HEK293 (cell line): ENCODE data around the gene TAMALIN.

Source experiments
- CTCF ChIA-PET: fragments of 350-600 bp; formaldehyde crosslinking; extraction: SDS; loops from one replicate; lab custom pipeline; 2021; ENCODE audit warnings: antibody characterized with exemption; lab: Yijun Ruan, JAX
- POLR2A ChIA-PET: fragments of 300-600 bp; formaldehyde crosslinking; extraction: SDS; loops from one replicate; lab custom pipeline; 2020; ENCODE audit warnings: antibody characterized with exemption, inconsistent platforms; lab: Yijun Ruan, JAX
- H3K27ac ChIP-seq: fragments of 200-500 bp; sonication (Bioruptor generic); 2 replicates; pipeline ENCODE4 v1.5.1; 2014; ENCODE audit warnings: low read depth, low read length, control low read depth, inconsistent platforms; ENCODE audit errors: extremely low read depth
- H3K36me3 ChIP-seq, 2 experiments: fragments of 200-500 bp in 1 of 2; sonication (Bioruptor generic) in 1 of 2; 1 replicate in 1 of 2; 2 replicates in 1 of 2; pipeline ENCODE4 v1.5.1; 2014 to 2017; ENCODE audit warnings: inconsistent platforms in 2 of 2, low read length in 2 of 2; ENCODE audit not compliant: control insufficient read depth in 2 of 2, insufficient read depth in 1 of 2
- H3K4me1 ChIP-seq: fragments of 200-500 bp; sonication (Bioruptor generic); 2 replicates; pipeline ENCODE4 v1.5.1; 2014; ENCODE audit warnings: mild to moderate bottlenecking, low read length, inconsistent platforms; ENCODE audit not compliant: control insufficient read depth, insufficient read depth
- H3K4me3 ChIP-seq: 2 replicates; pipeline ENCODE4 v1.5.1; 2011; ENCODE audit warnings: low read depth, mild to moderate bottlenecking, control low read depth, low read length, moderate library complexity
- H3K9me3 ChIP-seq: fragments of 200-500 bp; sonication (Bioruptor generic); 2 replicates; pipeline ENCODE4 v1.5.1; 2014; ENCODE audit warnings: low read depth, low read length, inconsistent platforms; ENCODE audit not compliant: control insufficient read depth, insufficient read depth
- GLIS1 ChIP-seq: fragments of 450-650 bp; formaldehyde crosslinking; IDR thresholded peaks from 2 replicates; pipeline ENCODE4 v1.5.1; 2016; ENCODE audit warnings: missing biosample characterization, missing genetic modification characterization
- HIC1 ChIP-seq: fragments of 450-650 bp; formaldehyde crosslinking; IDR thresholded peaks from 2 replicates; pipeline ENCODE4 v1.5.1; 2016; ENCODE audit warnings: missing biosample characterization, missing genetic modification characterization
- SCRT1 ChIP-seq: fragments of 450-650 bp; formaldehyde crosslinking; IDR thresholded peaks from 2 replicates; pipeline ENCODE4 v1.5.1; 2016; ENCODE audit warnings: missing biosample characterization, missing genetic modification characterization, borderline replicate concordance
- ZBTB21 ChIP-seq: fragments of 450-650 bp; formaldehyde crosslinking; IDR thresholded peaks from 2 replicates; pipeline ENCODE4 v1.5.1; 2017; ENCODE audit warnings: missing biosample characterization, missing genetic modification characterization
- ZFHX2 ChIP-seq: fragments of 450-650 bp; formaldehyde crosslinking; conservative IDR thresholded peaks from 2 replicates; pipeline ENCODE4 v1.5.1; 2016; ENCODE audit warnings: missing biosample characterization, missing genetic modification characterization
- ZNF292 ChIP-seq: fragments of 450-650 bp; formaldehyde crosslinking; IDR thresholded peaks from 2 replicates; pipeline ENCODE4 v1.5.1; 2016; ENCODE audit warnings: low read depth, missing biosample characterization, missing genetic modification characterization, borderline replicate concordance
- ZNF302 ChIP-seq: fragments of 450-650 bp; formaldehyde crosslinking; IDR thresholded peaks from 2 replicates; pipeline ENCODE4 v1.5.1; 2016; ENCODE audit warnings: missing biosample characterization, missing genetic modification characterization, low read depth
- ZNF473 ChIP-seq: fragments of 450-650 bp; formaldehyde crosslinking; IDR thresholded peaks from 2 replicates; pipeline ENCODE4 v1.5.1; 2017; ENCODE audit warnings: missing biosample characterization, missing genetic modification characterization
- ZNF513 ChIP-seq: fragments of 450-650 bp; IDR thresholded peaks from 2 replicates; pipeline ENCODE4 v1.5.1; 2018; ENCODE audit warnings: missing biosample characterization, missing genetic modification characterization
- ZNF600 ChIP-seq: fragments of 450-650 bp; formaldehyde crosslinking; IDR thresholded peaks from 2 replicates; pipeline ENCODE4 v1.5.1; 2016; ENCODE audit warnings: missing biosample characterization, missing genetic modification characterization
- ZNF621 ChIP-seq: fragments of 450-650 bp; formaldehyde crosslinking; IDR thresholded peaks from 2 replicates; pipeline ENCODE4 v1.5.1; 2017; ENCODE audit warnings: missing biosample characterization, missing genetic modification characterization
- ZNF658 ChIP-seq: fragments of 450-650 bp; formaldehyde crosslinking; IDR thresholded peaks from 2 replicates; pipeline ENCODE4; 2016; ENCODE audit warnings: missing biosample characterization, missing genetic modification characterization
- ZNF701 ChIP-seq: fragments of 450-650 bp; formaldehyde crosslinking; IDR thresholded peaks from 2 replicates; pipeline ENCODE4 v1.5.1; 2016; ENCODE audit warnings: missing biosample characterization, missing genetic modification characterization

The TAMALIN gene

GRCh38 chr12:52046859-52047258 is 40.1 kb downstream of the TAMALIN start:
- H3K4me1 ChIP-seq, result peaks cover 8% of the 10 kb centered on the region; the same call in 1 of the 2 replicates
- H3K36me3 ChIP-seq, result peaks cover 0 to 4% of the 10 kb centered on the region in 2 experiments; a peak in 1 of 3 replicates
- H3K4me3 ChIP-seq, result no peak overlapping the region
- POLR2A ChIA-PET, result interaction anchor here (1.4 kb wide), 1 partner anchor 23 kb away, joined by 6 read pairs; the partner anchor contains the start of gene ATG101
- TF ChIP-seq ZNF292 (tag by site-specific recombination), result no peak
- no peak for TF ChIP-seq ZNF621 (tag by site-specific recombination)
- no peak for TF ChIP-seq SCRT1 (tag by site-specific recombination)
- no peak for TF ChIP-seq ZBTB21
- TF ChIP-seq HIC1, result no peak
- TF ChIP-seq, all 188 proteins: peak for 0
- Histone ChIP-seq H3K27ac (no peak overlapping the region), H3K9me3 (no peaks in the 10 kb centered on the region)
- CTCF ChIA-PET, result interaction anchor here (1.4 to 2.6 kb wide), 3 partner anchors 9 to 38 kb away, joined by 3 to 12 read pairs (median 7); no protein-coding TSS in a partner anchor

- H3K4me1 ChIP-seq, result peaks cover 11% of the 10 kb centered on the region; the same call in 1 of the 2 replicates
- POLR2A ChIA-PET, result no interaction called here
- no peak for TF ChIP-seq ZNF473 (tag by site-specific recombination)
- TF ChIP-seq GLIS1, result peak; percentile 8; the same call in 1 of the 2 replicates
- TF ChIP-seq, all 188 proteins: peak for 1
- CTCF ChIA-PET, result interaction anchor here (1.3 kb wide), 1 partner anchor 17 kb away, joined by 4 read pairs; no protein-coding TSS in a partner anchor
- Histone ChIP-seq H3K4me3 (no peak overlapping the region), H3K9me3 (no peaks in the 10 kb centered on the region), H3K36me3 (peaks cover 0 to under 1% of the 10 kb centered on the region in 2 experiments; a peak in 1 of 3 replicates), H3K27ac (no peak overlapping the region)
Measured at GRCh38 chr12:52049286-52049685, 42.5 kb downstream of the TAMALIN start.

- ChIA-PET POLR2A (no interaction called here), CTCF (interaction anchor here (1.1 kb wide), 1 partner anchor 24 kb away, joined by 6 read pairs; no protein-coding TSS in a partner anchor)
- H3K36me3 ChIP-seq, result peaks cover 0 to 4% of the 10 kb centered on the region in 2 experiments; a peak in 1 of 3 replicates
- TF ChIP-seq ZFHX2 (tag by site-specific recombination), result peak; percentile 66
- TF ChIP-seq HIC1, result 0 out of 2 replicates have a peak, but pooled peaks have one; percentile 19
- no peak for TF ChIP-seq ZNF701 (tag by site-specific recombination)
- TF ChIP-seq GLIS1, result peak; percentile 4; the same call in 1 of the 2 replicates
- TF ChIP-seq ZNF658 (tag by site-specific recombination), result no peak
- H3K9me3 ChIP-seq, result no peaks in the 10 kb centered on the region
- no peak overlapping the region for H3K4me3 ChIP-seq
- H3K4me1 ChIP-seq, result peaks cover 11% of the 10 kb centered on the region; the same call in 1 of the 2 replicates
- no peak overlapping the region for H3K27ac ChIP-seq
Measured at GRCh38 chr12:52049688-52050087, 42.9 kb downstream of the TAMALIN start.

GRCh38 chr12:52050116-52050757 is 43.5 kb downstream of the TAMALIN start:
- H3K36me3 ChIP-seq, result peaks cover 0 to 8% of the 10 kb centered on the region in 2 experiments; a peak in 1 of 3 replicates
- TF ChIP-seq ZNF513 (peak; percentile 37; the same call in 1 of the 2 replicates), ZNF600 (tag by site-specific recombination) (0 out of 2 replicates have a peak, but pooled peaks have one; percentile 80), ZNF302 (tag by site-specific recombination) (no peak)
- TF ChIP-seq, all 188 proteins: peak for 2
- Histone ChIP-seq H3K27ac (peak overlapping the region; percentile 30), H3K4me1 (peaks cover 11% of the 10 kb centered on the region; the same call in 1 of the 2 replicates), H3K4me3 (peak overlapping the region; percentile 43), H3K9me3 (no peaks in the 10 kb centered on the region)
- ChIA-PET POLR2A (interaction anchor here (1.7 to 2.3 kb wide), 3 partner anchors 17 to 24 kb away, joined by 8 to 11 read pairs (median 8); partner anchors contain the start of gene ATG101), CTCF (interaction anchor here (0.6 to 1.5 kb wide), 4 partner anchors 21 to 84 kb away, joined by 3 to 6 read pairs (median 4); no protein-coding TSS in a partner anchor)
